ENCODE data around the gene TRIM62. TPM values are rescaled to one million over a fixed set of nuclear protein-coding genes. Genes with fewer than 3 reads are reported as not detected.
"Not testable (repeated sequence)": the region's sequence is repeated elsewhere in the genome, so short reads cannot be mapped to it uniquely, and the experiment has no call there.

The TRIM62 gene
- total RNA-seq, 4 donors from 2014 or later: 6.0 to 9.9 (median 6.9) TPM

- DNase-seq: no peak
- H3K4me3 ChIP-seq (replicated peaks in 1 of 3): no peak overlapping the region
- H3K36me3 ChIP-seq: no peaks in the 10 kb centered on the region
- TF ChIP-seq POLR2A (IDR thresholded peaks at IDR 0.05): no peak
- no peak for TF ChIP-seq CTCF (IDR thresholded peaks at IDR 0.05)
- no peaks in the 10 kb centered on the region for H3K27me3 ChIP-seq
- H3K27ac ChIP-seq: no peak overlapping the region
- no peaks in the 10 kb centered on the region for H3K9me3 ChIP-seq
- intact Hi-C loops (cut with DNase I): no loop called here
- H3K4me1 ChIP-seq: no peaks in the 10 kb centered on the region
These were observed 71.4 kb downstream of the TRIM62 start for GRCh38 chr1:33110477-33110876.

GRCh38 chr1:33100119-33100415, 81.8 kb downstream of the TRIM62 start:
- H3K36me3 ChIP-seq; DNase-seq; H3K4me1 ChIP-seq; H3K4me3 ChIP-seq (replicated peaks in 1 of 3); H3K27ac ChIP-seq; H3K27me3 ChIP-seq; H3K9me3 ChIP-seq: not testable (repeated sequence)
- intact Hi-C loops (cut with DNase I): loop anchor here (10.0 kb wide), 1 partner anchor 515 kb away; no protein-coding TSS in a partner anchor
- WGBS, 2 donors: 91 to 92% methylated on average over 4 of the region's 4 CpGs

- H3K27ac ChIP-seq: no peak overlapping the region
- H3K36me3 ChIP-seq: no peaks in the 10 kb centered on the region
- WGBS, 2 donors: 79 to 80% methylated on average over 9 to 13 of the region's 13 CpGs
- TF ChIP-seq CTCF (IDR thresholded peaks at IDR 0.05) (no peak), POLR2A (IDR thresholded peaks at IDR 0.05) (no peak)
- H3K27me3 ChIP-seq: no peaks in the 10 kb centered on the region
- no peak for DNase-seq
- no peaks in the 10 kb centered on the region for H3K4me1 ChIP-seq
- intact Hi-C loops (cut with DNase I): loop anchor here (10.0 kb wide), 2 partner anchors 365 to 515 kb away; no protein-coding TSS in a partner anchor
- no peaks in the 10 kb centered on the region for H3K9me3 ChIP-seq
- no peak overlapping the region for H3K4me3 ChIP-seq (replicated peaks in 1 of 3)
These were observed 82.3 kb downstream of the TRIM62 start for GRCh38 chr1:33099290-33100118.

DNA sequence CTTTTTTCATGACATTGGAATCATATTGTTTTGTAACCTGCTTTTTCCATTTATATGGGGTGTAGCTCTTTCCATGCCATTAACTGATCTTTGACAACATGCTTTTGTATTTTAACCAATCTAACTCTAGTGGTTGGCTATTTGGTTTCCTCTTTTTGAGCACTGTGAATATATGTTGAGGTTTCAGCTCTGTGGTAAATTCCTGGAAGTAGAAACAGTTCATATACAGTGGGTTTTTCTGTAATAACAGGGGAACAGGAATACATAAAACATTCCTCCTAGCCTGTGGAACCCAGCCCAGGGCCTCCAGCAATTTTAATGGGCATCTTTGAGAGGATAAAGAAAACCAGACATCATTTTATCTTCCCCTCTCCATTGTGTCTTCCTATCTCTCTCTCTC, 83.5 kb downstream of the TRIM62 start:
- no peak overlapping the region for H3K27ac ChIP-seq
- no peak for DNase-seq
- H3K27me3 ChIP-seq: no peaks in the 10 kb centered on the region
- intact Hi-C loops (cut with DNase I): loop anchor here (10.0 kb wide), 1 partner anchor 366 kb away; no protein-coding TSS in a partner anchor
- TF ChIP-seq POLR2A (IDR thresholded peaks at IDR 0.05): no peak
- TF ChIP-seq CTCF (IDR thresholded peaks at IDR 0.05): no peak
- H3K4me3 ChIP-seq (replicated peaks in 1 of 3): no peak overlapping the region
- H3K36me3 ChIP-seq: no peaks in the 10 kb centered on the region
- H3K4me1 ChIP-seq: no peaks in the 10 kb centered on the region
- H3K9me3 ChIP-seq: no peaks in the 10 kb centered on the region

GRCh38 chr1:33097762-33098161, 84.1 kb downstream of the TRIM62 start:
- TF ChIP-seq CTCF (IDR thresholded peaks at IDR 0.05) (no peak), POLR2A (IDR thresholded peaks at IDR 0.05) (no peak)
- Histone ChIP-seq H3K27me3 (no peaks in the 10 kb centered on the region), H3K4me1 (no peaks in the 10 kb centered on the region), H3K4me3 (replicated peaks in 1 of 3) (no peak overlapping the region), H3K27ac (no peak overlapping the region), H3K36me3 (no peaks in the 10 kb centered on the region), H3K9me3 (no peaks in the 10 kb centered on the region)
- intact Hi-C loops (cut with DNase I): loop anchor here (10.0 kb wide), 1 partner anchor 367 kb away; no protein-coding TSS in a partner anchor
- no peak for DNase-seq
- 91 to 98% methylated on average over 4 of the region's 4 CpGs for WGBS, 2 donors
